OCI-LY1 (cell line): Measurements from ENCODE around the gene ZDHHC18.

Experiments used
- CTCF ChIP-seq: fragments of 200-600 bp; sonication (generic), shearing (Covaris generic); IDR thresholded peaks from 2 replicates; pipeline ENCODE4 v1.5.1; 2017; ENCODE audit warnings: mild to moderate bottlenecking, antibody characterized with exemption, low read length, moderate library complexity, mixed read lengths
- EZH2 ChIP-seq: fragments of 200-600 bp; sonication (generic), shearing (Covaris generic); IDR thresholded peaks from 2 replicates; pipeline ENCODE4 v1.8.0; 2017; ENCODE audit warnings: borderline replicate concordance, mixed run types, mild to moderate bottlenecking, antibody characterized with exemption, low read length, moderate library complexity, mixed read lengths

GRCh38 chr1:26792924-26793323 lies 33.6 kb upstream of the ZDHHC18 start:
- TF ChIP-seq CTCF (no peak), EZH2 (no peak)
